Activated gamma-delta T cell treated with Interleukin-2 at 50 U/mL for 16 hours (primary cell): ENCODE measurements around the gene ABHD12.

Experiments used
- DNase-seq: peaks from one replicate; pipeline ENCODE4 v3.0.0-alpha.2; 2020

Gene ABHD12

DNA sequence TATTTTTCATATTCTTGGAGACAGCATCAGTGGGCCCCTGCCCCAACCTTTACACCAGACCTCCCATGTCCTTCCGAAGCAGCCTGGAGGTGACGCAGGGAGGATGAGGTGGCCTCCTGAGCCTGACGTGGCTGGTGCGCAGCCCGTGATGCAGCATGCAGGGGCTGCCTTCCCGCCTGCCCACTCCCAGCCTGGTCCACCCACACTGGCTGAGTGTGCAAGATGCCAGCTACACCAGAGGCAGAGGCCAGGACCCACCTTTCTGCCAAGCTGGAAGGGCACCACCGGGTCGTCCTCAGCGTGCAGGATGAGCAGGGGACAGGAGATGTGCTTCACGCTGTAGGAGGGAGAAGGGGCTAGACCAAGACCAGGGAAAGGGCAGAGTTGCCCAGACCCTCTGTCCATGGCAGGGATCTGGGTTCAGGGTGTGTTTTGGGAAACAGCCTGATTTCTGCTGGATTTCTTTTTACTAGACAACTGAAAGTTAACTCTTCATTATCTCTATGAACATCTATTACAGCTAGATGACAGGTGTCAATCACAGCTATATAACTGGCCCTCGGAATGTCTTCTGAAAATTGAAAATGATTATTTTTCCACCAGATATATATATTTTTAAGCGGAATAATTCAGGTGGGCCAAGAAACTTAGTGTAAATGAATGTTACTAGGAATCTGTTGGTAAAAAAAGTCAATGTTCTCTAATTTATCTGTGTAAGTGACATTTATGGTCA is 87.2 kb downstream of the ABHD12 start:
- no peak for DNase-seq

DNA sequence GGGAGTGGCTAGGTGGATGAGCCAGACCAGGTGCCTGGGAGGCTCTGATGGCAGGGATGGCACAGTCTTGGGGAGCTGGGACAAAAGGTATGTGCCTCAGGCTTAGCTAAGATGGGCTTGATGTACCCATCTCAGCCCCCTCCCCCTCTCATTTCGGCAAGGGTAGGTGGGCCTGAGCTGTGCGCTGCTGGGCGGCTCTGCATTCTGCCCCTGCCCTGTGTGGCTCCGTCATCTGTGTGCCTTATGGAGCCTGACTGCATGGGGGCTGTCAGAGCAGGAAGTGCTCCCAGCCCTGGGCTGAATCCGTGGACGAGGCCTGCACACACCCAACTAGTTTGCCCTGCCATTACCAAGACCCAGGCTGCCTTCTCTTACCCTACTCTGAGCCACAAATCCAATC is 88.0 kb downstream of the ABHD12 start:
- no peak for DNase-seq

DNA sequence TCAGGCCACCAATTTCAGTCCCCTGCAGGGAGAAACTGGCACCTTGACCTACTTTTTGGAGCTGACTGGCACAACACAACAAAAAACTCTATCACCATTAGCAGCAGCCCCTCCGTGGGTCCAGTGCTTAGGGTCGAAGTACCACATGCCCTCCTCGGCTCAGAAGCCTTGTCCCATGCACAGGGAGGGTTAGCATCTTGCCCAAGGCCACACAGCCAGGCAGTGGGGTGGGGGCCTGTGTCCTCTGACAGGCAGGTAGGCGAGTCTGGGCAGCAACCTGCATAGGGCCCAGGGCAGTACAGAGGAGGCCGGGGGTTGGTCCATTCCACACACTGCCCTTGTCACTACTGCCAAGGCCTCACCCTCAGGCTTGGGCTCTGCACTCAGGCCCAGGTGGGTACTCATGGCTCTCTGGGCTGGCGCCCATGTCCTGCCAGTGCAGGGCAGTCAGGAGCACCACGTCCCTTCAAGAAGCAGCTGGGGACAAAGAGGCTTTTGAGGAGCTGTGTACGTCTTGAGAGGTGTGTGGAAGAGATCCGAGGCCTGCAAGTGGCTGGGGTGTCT is 89.2 kb downstream of the ABHD12 start:
- no peak for DNase-seq

DNA sequence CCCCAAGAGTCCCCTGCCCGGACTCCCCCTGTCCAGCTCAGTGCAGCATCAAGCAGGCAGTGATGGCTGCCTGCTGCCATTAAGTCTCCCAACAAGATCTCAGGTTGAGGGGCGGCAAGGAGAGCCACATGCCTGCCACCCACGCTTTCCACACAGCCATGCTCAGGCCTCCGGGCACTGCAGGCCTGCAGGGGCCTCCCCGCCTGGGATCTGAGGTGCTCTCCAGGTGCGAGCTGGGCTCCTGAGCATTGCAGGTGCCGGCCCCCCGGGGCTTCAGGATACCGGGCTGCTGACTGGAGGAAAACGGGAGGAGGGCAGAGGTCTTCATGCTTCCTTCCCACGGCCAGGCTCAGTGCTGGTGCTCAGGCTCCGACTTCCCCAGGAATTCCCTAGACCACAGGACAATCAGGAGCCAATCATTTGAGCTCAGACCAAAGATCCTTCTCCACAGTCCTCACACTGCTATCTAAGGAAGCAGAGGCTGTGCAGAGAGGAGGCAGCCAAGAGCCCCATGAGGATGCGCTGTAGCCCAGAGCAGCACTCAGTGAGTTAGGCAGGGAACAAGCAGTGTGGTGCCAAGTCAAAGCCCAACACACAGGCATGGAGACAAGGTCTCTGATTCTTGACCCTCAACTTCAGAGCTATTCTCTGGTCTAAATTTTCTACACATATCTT is 90.0 kb downstream of the ABHD12 start:
- DNase-seq, result no peak

DNA sequence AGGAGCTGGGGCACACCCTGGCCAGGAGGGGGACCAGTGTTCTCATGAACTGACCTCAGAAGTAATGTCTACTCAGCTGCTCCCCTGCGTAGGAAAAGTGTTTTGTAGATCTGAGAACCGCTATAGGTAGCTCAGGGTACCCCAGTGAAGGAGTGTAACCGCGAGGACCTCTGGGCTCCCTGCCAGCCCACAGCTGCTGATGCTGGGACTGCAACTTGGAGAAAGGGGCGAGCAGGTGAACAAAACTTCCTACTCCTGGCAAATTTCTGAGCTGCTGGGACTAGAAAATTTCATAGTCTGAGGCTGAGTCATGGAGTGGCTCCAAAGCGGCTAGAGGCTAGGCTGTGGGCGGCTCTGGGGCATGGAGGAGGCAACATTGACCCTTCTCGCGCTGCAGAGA is 90.8 kb downstream of the ABHD12 start:
- no peak for DNase-seq

DNA sequence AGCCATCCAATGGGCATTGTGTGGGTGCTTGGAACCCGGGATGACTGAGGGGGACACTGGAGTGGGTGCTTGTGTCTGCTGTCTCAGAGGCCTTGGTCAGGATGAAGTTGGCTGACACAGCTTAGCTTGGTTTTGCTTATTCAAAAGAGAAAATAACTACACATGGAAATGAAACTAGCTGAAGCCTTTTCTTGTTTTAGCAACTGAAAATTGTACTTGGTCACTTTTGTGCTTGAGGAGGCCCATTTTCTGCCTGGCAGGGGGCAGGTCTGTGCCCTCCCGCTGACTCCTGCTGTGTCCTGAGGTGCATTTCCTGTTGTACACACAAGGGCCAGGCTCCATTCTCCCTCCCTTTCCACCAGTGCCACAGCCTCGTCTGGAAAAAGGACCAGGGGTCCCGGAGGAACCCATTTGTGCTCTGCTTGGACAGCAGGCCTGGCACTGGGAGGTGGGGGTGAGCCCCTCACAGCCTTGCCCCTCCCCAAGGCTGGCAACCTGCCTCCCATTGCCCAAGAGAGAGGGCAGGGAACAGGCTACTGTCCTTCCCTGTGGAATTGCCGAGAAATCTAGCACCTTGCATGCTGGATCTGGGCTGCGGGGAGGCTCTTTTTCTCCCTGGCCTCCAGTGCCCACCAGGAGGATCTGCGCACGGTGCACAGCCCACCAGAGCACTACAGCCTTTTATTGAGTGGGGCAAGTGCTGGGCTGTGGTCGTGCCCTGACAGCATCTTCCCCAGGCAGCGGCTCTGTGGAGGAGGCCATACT is 93.3 kb downstream of the ABHD12 start:
- no peak for DNase-seq

DNA sequence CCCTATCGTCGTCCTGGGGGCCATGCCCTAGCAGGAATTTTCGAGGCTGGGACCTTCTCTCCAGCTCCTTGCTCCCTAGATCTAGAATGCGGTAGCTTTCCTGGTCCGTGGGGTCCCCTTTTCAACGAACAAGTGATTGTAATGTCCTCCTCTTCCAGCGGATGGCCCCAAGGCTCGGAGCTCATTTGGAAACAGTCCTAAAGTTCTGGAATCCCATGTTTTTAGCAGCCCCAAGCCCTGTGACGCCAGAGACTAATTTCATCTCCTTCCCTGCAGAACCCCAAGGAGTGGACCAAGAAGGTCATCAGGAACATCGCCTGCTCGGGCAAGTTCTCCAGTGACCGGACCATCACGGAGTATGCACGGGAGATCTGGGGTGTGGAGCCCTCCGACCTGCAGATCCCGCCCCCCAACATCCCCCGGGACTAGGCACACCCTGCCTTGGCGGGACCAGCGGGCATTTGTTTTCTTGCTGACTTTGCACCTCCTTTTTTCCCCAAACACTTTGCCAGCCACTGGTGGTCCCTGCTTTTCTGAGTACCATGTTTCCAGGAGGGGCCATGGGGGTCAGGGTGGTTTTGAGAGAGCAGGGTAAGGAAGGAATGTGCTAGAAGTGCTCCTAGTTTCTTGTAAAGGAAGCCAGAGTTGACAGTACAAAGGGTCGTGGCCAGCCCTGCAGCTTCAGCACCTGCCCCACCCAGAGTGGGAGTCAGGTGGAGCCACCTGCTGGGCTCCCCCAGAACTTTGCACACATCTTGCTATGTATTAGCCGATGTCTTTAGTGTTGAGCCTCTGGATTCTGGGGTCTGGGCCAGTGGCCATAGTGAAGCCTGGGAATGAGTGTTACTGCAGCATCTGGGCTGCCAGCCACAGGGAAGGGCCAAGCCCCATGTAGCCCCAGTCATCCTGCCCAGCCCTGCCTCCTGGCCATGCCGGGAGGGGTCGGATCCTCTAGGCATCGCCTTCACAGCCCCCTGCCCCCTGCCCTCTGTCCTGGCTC is 94.2 kb downstream of the ABHD12 start:
- no peak for DNase-seq

DNA sequence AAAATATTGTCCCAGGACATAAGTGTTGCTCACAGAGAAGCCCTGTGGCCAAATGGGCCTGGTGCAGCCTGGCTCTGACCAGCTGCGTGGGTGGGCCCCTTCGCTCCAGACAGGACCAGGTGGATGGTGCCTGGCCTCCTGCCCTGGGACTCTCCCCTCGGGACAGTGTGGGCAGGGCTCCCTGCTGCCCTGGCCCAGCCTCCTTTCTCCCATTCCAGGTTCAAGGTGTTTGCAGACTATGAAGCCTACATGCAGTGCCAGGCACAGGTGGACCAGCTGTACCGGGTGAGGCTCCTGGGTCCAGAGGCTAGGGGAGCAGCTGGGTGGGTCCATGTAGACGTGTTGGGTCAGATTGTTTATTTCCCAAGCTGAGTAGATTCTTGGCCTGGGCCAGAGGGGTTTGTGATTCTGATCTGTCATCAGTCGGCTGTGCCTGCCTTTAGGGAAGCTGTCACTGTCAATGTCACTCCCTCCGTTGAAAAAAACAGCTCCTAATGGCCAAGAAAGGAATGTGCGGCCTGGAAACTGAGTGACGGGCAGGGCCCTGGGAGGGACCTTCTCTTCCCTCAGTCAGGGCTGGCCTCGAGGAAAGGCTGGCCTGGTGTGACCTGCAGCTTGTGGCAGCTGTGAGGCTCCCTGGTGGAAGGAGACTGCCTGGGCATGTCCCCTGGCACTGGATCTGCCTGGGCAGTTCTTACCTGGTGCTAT is 95.1 kb downstream of the ABHD12 start:
- no peak for DNase-seq

DNA sequence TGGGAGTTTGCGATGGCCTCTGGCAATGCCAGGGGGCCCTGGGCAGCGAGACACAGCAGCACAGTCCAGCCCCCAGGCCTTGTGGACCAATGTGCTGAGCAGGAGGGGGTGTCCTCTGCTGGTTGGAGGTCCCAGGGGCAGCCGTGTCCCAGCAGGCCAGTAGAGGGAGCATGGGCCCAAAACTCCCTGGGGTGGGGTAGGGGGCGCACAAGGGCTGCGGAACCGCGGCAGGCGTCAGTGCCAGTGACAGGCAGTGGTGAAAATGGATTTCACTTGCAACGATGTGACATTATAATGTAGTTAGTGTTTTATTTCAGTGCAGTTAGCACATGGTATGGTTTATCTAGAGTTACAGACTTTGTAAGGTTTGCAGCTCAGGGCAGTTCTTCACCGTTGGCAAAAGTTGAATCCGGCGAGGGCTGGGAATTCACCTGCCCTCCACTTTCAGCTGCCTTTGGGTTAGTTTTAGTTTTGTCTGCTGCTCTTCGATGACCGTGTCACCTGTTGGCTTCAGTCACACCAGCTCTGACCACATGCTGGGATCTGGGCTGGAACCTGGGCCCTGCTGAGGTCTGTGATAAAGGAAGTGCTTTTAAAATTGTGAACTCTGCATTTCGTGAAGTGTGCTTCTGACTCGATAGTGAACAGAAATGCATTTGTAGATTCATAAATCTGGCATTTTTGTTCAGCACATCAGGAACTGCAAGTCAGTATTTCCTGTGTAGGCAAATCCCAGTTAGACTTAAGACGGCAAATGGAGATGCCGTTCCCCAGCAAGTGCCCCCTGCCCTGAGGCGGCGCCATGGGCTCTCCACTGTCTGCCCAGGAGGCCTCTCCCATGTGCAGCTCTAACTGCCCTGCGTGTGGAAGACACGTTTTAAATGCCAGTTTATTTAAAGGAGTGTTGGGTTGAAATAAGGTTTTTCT is 95.9 kb downstream of the ABHD12 start:
- DNase-seq, result peak; percentile 51

DNA sequence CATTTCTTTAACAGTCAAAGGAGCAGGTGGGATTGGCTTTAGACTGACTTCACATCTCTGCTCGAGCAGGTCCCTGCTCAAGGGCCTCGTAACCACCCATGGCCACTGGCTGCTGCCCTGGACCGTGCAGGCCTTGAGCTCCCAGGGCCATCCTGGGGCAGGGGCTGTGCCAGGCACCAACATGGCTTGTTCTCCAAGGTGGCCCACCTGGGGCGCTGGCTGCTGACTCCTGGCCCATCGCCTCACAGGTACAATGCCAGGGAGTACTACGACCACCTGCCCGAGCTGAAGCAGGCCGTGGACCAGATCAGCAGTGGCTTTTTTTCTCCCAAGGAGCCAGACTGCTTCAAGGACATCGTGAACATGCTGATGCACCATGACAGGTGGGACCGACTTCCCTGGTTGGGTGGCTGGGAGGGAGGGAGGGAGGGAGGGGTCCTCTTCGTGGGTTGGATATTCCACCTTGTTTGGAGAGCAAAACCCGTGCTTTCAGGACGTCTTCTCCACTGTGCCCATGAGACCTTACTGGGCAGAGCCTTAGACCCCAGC is 96.7 kb downstream of the ABHD12 start:
- DNase-seq, result no peak

DNA sequence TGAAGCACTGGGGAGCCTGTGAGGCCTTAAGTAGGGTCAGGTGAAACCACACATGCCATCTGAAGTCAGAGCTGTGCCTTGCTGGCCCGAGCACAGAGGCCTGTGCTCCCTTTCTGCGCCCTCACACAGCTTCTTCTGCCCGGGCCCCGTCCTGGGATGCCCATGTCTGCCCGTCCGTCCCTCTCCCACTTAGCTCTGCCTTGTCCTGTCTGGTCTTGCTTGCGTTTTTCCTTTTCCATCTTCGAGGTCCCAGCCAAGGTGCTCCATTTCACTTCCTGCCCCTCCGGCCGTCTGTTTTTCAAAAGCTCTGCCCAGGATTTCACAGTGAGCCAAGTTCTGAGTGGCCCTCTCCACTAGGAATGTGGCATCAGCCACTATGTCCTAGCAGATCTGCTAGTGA is 97.1 kb downstream of the ABHD12 start:
- DNase-seq, result no peak

DNA sequence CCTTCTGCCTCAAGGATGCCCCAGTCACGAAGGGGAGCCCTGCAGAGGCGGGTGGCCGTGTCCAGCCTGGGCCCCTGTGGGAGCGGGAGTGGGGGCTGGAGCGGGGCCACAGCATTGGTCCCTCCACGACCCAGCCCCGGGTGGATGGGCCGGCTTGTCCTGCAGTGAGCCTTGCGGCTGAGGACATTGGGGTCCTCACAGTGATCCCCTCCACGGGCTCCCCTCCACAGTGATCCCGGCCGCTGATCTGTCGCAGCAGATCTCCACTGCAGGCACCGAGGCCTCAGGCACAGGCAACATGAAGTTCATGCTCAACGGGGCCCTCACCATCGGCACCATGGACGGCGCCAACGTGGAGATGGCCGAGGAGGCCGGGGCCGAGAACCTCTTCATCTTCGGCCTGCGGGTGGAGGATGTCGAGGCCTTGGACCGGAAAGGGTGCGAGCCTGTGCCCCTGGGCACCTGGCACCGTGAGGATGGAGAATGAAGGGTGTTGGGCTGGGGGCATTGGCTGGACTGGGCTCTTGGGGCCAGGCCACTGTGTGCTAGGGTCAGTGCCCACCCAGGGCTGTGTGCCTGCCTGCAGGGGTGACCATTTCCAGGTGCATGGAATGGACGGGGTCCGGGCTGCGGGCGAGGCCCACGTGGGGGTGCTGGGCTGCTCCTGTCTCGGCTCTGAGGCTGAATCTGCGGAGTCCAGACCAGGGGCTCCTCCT is 98.3 kb downstream of the ABHD12 start:
- DNase-seq, result no peak

DNA sequence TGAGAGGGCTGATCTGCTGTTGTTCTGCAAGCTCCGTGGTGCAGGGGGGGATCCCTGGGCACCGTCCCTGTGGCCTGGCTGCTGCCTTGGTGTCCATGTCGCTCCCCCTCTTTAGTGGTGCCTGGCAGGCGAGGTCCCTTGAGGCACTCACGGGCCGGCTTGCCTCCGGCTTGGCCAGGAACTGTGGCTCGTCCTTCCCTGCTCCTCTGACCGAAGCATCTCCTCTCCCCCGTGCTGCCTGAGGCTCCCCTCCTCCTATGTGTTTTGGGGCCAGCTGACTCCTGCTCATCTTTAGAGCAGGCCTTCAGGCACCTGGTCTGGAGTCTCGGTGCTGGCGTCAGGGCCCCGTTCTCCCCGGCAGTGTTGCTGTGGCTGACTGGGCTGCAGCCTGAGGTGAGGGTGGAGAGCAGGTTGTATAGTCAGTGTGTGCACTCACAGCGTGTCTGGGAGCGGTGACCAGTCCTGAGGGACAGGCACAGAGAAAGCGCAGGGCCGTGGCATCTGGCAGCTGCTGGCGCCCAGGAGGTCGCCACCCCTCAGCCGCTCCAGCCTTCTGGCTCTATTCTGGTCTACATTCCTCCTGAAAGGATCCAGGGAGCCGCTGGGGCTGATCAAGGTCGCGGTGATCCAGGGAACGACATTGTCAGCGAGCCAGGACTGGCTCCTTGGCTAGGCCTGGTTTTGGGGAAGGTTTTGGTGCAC is 99.1 kb downstream of the ABHD12 start:
- no peak for DNase-seq

DNA sequence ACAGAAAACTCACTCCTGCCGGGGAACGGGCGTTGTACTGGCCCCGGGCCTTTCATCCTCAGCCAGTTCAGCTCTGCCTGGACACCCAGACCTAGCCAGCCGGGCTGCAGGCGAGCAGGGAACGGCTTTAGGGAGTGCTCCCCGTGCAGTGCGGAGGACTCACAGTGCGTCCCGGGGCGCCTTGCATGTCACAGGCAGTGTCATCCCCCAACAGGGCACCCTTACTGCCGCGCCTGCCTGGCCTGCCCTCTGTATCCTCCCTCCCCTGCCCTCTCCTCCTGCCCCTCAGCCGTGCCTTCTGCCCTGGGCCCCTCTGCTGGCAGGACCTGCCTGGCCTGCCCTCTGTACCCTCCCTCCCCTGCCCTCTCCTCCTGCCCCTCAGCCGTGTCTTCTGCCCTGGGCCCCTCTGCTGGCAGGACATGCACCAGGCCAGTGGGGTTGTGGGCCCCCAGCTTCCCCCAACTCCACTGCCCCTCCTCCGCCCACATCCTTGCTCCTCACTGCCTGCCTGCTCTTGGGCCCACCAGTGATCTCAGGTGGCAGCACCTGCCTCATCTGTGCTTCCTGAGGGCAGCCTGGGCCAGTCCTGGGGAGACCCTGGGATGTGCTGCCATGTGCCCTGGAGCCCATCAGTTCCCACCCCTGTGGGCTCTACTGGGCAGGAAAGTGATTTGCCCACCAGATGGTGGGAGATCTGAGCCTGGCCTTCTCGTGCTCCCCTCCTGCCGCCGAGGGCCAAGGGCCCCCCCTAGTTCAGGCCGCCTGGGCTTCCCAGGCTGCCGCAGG is 99.8 kb downstream of the ABHD12 start:
- DNase-seq, result no peak

DNA sequence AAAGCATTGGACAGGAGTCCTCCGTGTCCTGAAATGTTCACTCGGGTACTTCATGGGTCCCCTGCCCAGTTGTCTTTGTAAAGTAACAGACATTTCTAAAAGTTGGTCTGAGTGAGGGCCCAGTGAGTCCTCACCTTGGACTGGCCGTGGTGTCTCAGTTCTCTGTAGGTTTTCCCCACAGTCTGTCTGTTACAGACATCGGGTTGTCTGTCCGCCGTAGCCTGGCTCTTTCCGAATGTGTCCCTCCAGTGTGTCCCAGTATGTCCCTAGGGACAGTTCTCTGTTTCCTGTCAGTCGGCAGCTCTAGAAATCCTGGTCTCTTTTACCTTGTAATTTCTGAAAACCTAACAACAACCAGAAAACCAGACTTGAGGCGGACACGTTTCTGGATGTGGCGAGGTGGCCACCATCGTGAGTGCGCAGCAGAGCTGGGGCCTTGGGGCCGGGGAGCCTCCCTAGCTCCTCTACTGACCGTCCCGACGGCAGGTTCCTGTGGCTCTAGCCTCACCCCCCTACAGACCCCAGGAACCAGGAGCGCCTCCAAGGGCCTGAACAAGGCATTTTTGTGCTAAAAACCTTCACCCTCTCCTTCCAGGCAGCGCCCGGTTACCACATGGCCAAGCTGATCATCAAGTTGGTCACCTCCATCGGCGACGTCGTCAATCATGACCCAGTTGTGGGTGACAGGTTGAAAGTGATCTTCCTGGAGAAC is 100.6 kb downstream of the ABHD12 start:
- DNase-seq, result no peak

DNA sequence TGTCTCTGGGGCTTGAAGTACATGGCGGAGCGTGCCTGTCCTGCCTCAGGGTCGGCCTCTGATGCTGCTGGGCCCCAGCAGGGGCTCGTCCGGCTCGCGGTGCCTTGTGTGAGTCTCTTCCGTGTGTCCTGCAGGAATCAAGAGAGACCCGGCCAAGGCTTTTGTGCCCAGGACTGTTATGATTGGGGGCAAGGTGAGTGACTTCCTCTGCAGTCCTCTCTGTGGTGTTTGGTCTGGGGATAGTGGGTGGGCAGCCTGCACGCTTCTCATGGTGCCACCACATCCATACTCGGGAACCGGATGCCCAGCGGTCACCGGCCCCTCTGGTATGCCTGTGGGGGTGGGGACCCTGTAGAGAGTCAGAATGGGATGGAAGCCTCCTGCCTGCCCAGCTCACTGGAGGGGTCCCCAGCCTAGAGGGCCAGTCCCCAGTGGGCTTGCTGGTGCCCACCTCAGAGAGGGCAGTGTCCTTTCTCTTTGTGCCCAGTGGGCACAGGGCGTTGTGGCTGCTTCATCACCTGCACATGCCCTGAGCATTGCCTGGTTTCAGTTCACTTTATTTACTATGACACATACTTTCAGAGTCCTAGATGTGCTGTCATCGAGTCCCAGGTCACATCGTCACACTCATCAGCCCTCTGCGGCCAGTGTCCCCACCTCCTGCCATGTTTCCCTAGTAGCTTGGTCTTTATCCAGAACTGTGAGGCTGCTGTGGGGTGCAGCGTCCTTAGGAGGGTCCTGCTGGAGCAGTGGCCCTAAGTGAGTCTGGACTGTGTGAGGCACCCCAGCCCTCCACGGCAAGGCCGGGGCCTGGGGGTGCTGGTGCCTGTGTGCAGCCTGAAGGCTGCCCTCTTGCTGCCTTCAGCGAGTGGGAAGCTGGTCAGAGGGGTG is 102.1 kb downstream of the ABHD12 start:
- DNase-seq, result no peak
